ENCODE data around the gene SRP72.

- TF ChIP-seq CTCF (conservative IDR thresholded peaks at IDR 0.05; ENCODE audit: low read depth, low read length) (peak; percentile 99), EZH2 (IDR thresholded peaks at IDR 0.05; ENCODE audit: low read length, unreplicated experiment) (no peak), EZH2phosphoT487 (IDR thresholded peaks at IDR 0.05; ENCODE audit: borderline replicate concordance, low read length) (no peak)
These were observed 77.2 kb downstream of the SRP72 start for GRCh38 chr4:56544573-56545131.

All from PC-3 (cell line).